HepG2 (cell line): ENCODE results near the gene TRIM67. TPM values are rescaled to one million over a fixed set of nuclear protein-coding genes. Genes with fewer than 3 reads are reported as not detected.
A peak's percentile ranks its signal among the peaks of the same experiment; 100 is the strongest.

ENCODE experiments used
- ARID2 ChIP-seq: sonication (generic); formaldehyde crosslinking; IDR thresholded peaks from 2 replicates; pipeline ENCODE4 v1.8.1; 2022; ENCODE audit warnings: mild to moderate bottlenecking, missing genetic modification reagents, borderline replicate concordance
- BORCS8-MEF2B ChIP-seq: sonication (generic); formaldehyde crosslinking; IDR thresholded peaks from 2 replicates; pipeline ENCODE4 v1.8.0; 2022; ENCODE audit warnings: mild to moderate bottlenecking, missing genetic modification reagents
- CREBL2 ChIP-seq: sonication (generic); formaldehyde crosslinking; IDR thresholded peaks from 2 replicates; pipeline ENCODE4 v1.8.1; 2023; ENCODE audit warnings: missing genetic modification reagents, mild to moderate bottlenecking, borderline replicate concordance
- FOXJ3 ChIP-seq: sonication (generic); formaldehyde crosslinking; IDR thresholded peaks from 2 replicates; pipeline ENCODE4 v1.4.0; 2020; ENCODE audit warnings: missing genetic modification reagents, mild to moderate bottlenecking, borderline replicate concordance
- GFI1 ChIP-seq: sonication (generic); formaldehyde crosslinking; IDR thresholded peaks from 2 replicates; pipeline ENCODE4 v1.5.0; 2020; ENCODE audit warnings: missing genetic modification reagents, mild to moderate bottlenecking, borderline replicate concordance
- GTF3A ChIP-seq: sonication (generic); formaldehyde crosslinking; conservative IDR thresholded peaks from 2 replicates; pipeline ENCODE4 v1.4.0; 2020; ENCODE audit warnings: mild to moderate bottlenecking, missing genetic modification reagents
- HNF4A ChIP-seq: sonication (generic); formaldehyde crosslinking; IDR thresholded peaks from 2 replicates; pipeline ENCODE4 v1.4.0; 2020; ENCODE audit warnings: missing genetic modification reagents
- KDM3A ChIP-seq: IDR thresholded peaks from 2 replicates; pipeline ENCODE4 v1.6.1; 2018; ENCODE audit warnings: low read depth, missing compliant biosample characterization
- MAZ ChIP-seq, 2 experiments: sonication (generic) in 1 of 2; formaldehyde crosslinking in 1 of 2; IDR thresholded peaks; 2 replicates each; pipeline versions ENCODE4 v1.5.0 to v1.6.1; 2012 to 2020; ENCODE audit warnings: low read depth in 2 of 2, mild to moderate bottlenecking in 2 of 2, borderline replicate concordance in 1 of 2, improper control_type of control experiment in 1 of 2, low read length in 1 of 2, missing genetic modification reagents in 1 of 2, moderate library complexity in 1 of 2
- MBD4 ChIP-seq: IDR thresholded peaks from 2 replicates; pipeline ENCODE4 v1.6.1; 2012; ENCODE audit warnings: low read length, inconsistent platforms, borderline replicate concordance
- NFATC3 ChIP-seq: sonication (generic); formaldehyde crosslinking; IDR thresholded peaks from 2 replicates; pipeline ENCODE4 v1.5.1; 2020; ENCODE audit warnings: mild to moderate bottlenecking, missing genetic modification reagents
- NFYC ChIP-seq: IDR thresholded peaks from 2 replicates; pipeline ENCODE4 v1.6.1; 2016; ENCODE audit warnings: missing genetic modification reagents, missing compliant biosample characterization
- PCBP1 ChIP-seq: fragments of 200-400 bp; formaldehyde crosslinking; IDR thresholded peaks from 2 replicates; pipeline ENCODE4 v1.6.1; 2017; ENCODE audit warnings: mild to moderate bottlenecking, low read depth, low read length, borderline replicate concordance
- REXO4 ChIP-seq: sonication (generic); formaldehyde crosslinking; IDR thresholded peaks from 2 replicates; pipeline ENCODE4 v1.8.0; 2022; ENCODE audit warnings: missing genetic modification reagents, mild to moderate bottlenecking, borderline replicate concordance
- RFX5 ChIP-seq: IDR thresholded peaks from 2 replicates; pipeline ENCODE4 v1.6.1; 2011; ENCODE audit warnings: low read depth, low read length, improper control_type of control experiment
- SNAPC5 ChIP-seq: sonication (generic); formaldehyde crosslinking; IDR thresholded peaks from 2 replicates; pipeline ENCODE4 v1.8.1; 2023; ENCODE audit warnings: mild to moderate bottlenecking, missing genetic modification reagents, borderline replicate concordance
- SRY ChIP-seq: sonication (generic); formaldehyde crosslinking; IDR thresholded peaks from 2 replicates; pipeline ENCODE4 v1.8.0; 2022; ENCODE audit warnings: mild to moderate bottlenecking, missing genetic modification reagents
- THAP11 ChIP-seq: IDR thresholded peaks from 2 replicates; pipeline ENCODE4 v1.6.1; 2016; ENCODE audit warnings: missing biosample characterization, missing genetic modification reagents
- YEATS4 ChIP-seq: sonication (generic); formaldehyde crosslinking; IDR thresholded peaks from 2 replicates; pipeline ENCODE4 v1.4.0; 2020; ENCODE audit warnings: missing genetic modification reagents, borderline replicate concordance
- ZBTB38 ChIP-seq: sonication (generic); formaldehyde crosslinking; IDR thresholded peaks from 2 replicates; pipeline ENCODE4 v1.5.1; 2020; ENCODE audit warnings: mild to moderate bottlenecking, missing genetic modification reagents
- ZFAT ChIP-seq: sonication (generic); formaldehyde crosslinking; conservative IDR thresholded peaks from 2 replicates; pipeline ENCODE4 v1.8.1; 2023; ENCODE audit warnings: missing genetic modification reagents, inconsistent platforms
- ZFY ChIP-seq: sonication (generic); formaldehyde crosslinking; IDR thresholded peaks from 2 replicates; pipeline ENCODE4 v1.4.0; 2020; ENCODE audit warnings: missing genetic modification reagents
- ZNF232 ChIP-seq: sonication (generic); formaldehyde crosslinking; IDR thresholded peaks from 2 replicates; pipeline ENCODE4 v1.4.0; 2020; ENCODE audit warnings: missing genetic modification reagents, borderline replicate concordance
- ZNF296 ChIP-seq: sonication (generic); formaldehyde crosslinking; conservative IDR thresholded peaks from 2 replicates; pipeline ENCODE4 v1.5.0; 2020; ENCODE audit warnings: mild to moderate bottlenecking, missing genetic modification reagents
- ZNF329 ChIP-seq: sonication (generic); formaldehyde crosslinking; IDR thresholded peaks from 2 replicates; pipeline ENCODE4 v1.9.0; 2021; ENCODE audit warnings: low read depth, mild to moderate bottlenecking, missing genetic modification reagents
- ZNF33B ChIP-seq: sonication (generic); formaldehyde crosslinking; IDR thresholded peaks from 2 replicates; pipeline ENCODE4 v1.5.1; 2020; ENCODE audit warnings: mild to moderate bottlenecking, missing genetic modification reagents
- ZNF543 ChIP-seq: sonication (generic); formaldehyde crosslinking; IDR thresholded peaks from 2 replicates; pipeline ENCODE4 v1.4.0; 2020; ENCODE audit warnings: mild to moderate bottlenecking, missing genetic modification reagents
- ZNF572 ChIP-seq: sonication (generic); formaldehyde crosslinking; IDR thresholded peaks from 2 replicates; pipeline ENCODE4 v1.5.1; 2020; ENCODE audit warnings: mild to moderate bottlenecking, missing genetic modification reagents
- ZNF768 ChIP-seq: sonication (generic); formaldehyde crosslinking; IDR thresholded peaks from 2 replicates; pipeline ENCODE4 v1.4.0; 2020; ENCODE audit warnings: missing genetic modification reagents
- ZSCAN29 ChIP-seq: sonication (generic); formaldehyde crosslinking; conservative IDR thresholded peaks from 2 replicates; pipeline ENCODE4 v1.4.0; 2020; ENCODE audit warnings: mild to moderate bottlenecking, missing genetic modification reagents
- ZSCAN31 ChIP-seq: sonication (generic); formaldehyde crosslinking; IDR thresholded peaks from 2 replicates; pipeline ENCODE4 v1.5.0; 2020; ENCODE audit warnings: low read depth, mild to moderate bottlenecking, missing genetic modification reagents
- polyA plus RNA-seq, 8 experiments: library from polyadenylated mRNA; depleted of rRNA in 3 of 8; stranded (reverse) in 7 of 8; unstranded in 1 of 8; fragments of >200 nt; fragmentation: Illumina TruSeq in 4 of 8; extraction: Trizol in 4 of 8; gene quantifications; 2 replicates each; pipeline versions ENCODE4 v1.2.1 to v1.2.3, GENCODE V29; 2011 to 2016; ENCODE audit warnings: low read depth in 4 of 8, missing spikeins in 1 of 8, mixed read lengths in 1 of 8; ENCODE audit not compliant: insufficient read depth in 1 of 8
- total RNA-seq, 5 experiments: library from RNA; depleted of rRNA; stranded (reverse); fragments of >200 nt; fragmentation: Illumina TruSeq; extraction: Trizol; gene quantifications; 2 replicates each; pipeline ENCODE4 v1.2.3, GENCODE V29; 2016; ENCODE audit warnings: low read depth in 1 of 5

Gene TRIM67
- total and polyA plus RNA-seq, 2 of the 13 experiments (the other 11 are each of a cell fraction or from before 2014, with no cell fraction given) = not detected

- TF ChIP-seq REXO4 (CRISPR knock-in tag) = no peak
- TF ChIP-seq SRY (CRISPR knock-in tag) = no peak
- TF ChIP-seq FOXJ3 = peak; percentile 42; the same call in 1 of the 2 replicates
- TF ChIP-seq MBD4 = no peak
- TF ChIP-seq NFYC = 0 out of 2 replicates have a peak, but pooled peaks have one; percentile 15
- TF ChIP-seq ZNF768 (CRISPR knock-in tag) = 0 out of 2 replicates have a peak, but pooled peaks have one; percentile 5
- 0 out of 2 replicates have a peak, but pooled peaks have one; percentile 15 for TF ChIP-seq HNF4A
- TF ChIP-seq SNAPC5 (CRISPR knock-in tag) = no peak
- TF ChIP-seq ZNF296 (CRISPR knock-in tag) = no peak
- no peak for TF ChIP-seq RFX5
- TF ChIP-seq BORCS8-MEF2B (CRISPR knock-in tag) = 0 out of 2 replicates have a peak, but pooled peaks have one; percentile 55
- TF ChIP-seq THAP11 (CRISPR knock-in tag) = peak; percentile 63
- TF ChIP-seq KDM3A (CRISPR knock-in tag) = peak; percentile 63; the same call in 1 of the 2 replicates
- TF ChIP-seq ZNF572 = peak; percentile 38; the same call in 1 of the 2 replicates
- no peak for TF ChIP-seq ZSCAN29 (CRISPR knock-in tag)
- TF ChIP-seq ZSCAN31 (CRISPR knock-in tag) = 0 out of 2 replicates have a peak, but pooled peaks have one; percentile 43
- 0 out of 2 replicates have a peak, but pooled peaks have one; percentile 30 for TF ChIP-seq ZNF329 (CRISPR knock-in tag)
- no peak for TF ChIP-seq ARID2 (CRISPR knock-in tag)
- no peak for TF ChIP-seq GTF3A (CRISPR knock-in tag)
- no peak for TF ChIP-seq GFI1 (CRISPR knock-in tag)
- TF ChIP-seq YEATS4 (CRISPR knock-in tag) = peak; percentile 18; the same call in 1 of the 2 replicates
- TF ChIP-seq ZNF543 (CRISPR knock-in tag) = 0 out of 2 replicates have a peak, but pooled peaks have one; percentile 27
- TF ChIP-seq ZFY (CRISPR knock-in tag) = peak; percentile 39; the same call in 1 of the 2 replicates
- 0 out of 2 replicates have a peak, but pooled peaks have one; percentile 32 for TF ChIP-seq ZNF33B (CRISPR knock-in tag)
- no peak for TF ChIP-seq ZFAT (CRISPR knock-in tag)
- no peak for TF ChIP-seq ZNF232 (CRISPR knock-in tag)
- TF ChIP-seq MAZ (IDR thresholded peaks at IDR 0.05; ENCODE audit: borderline replicate concordance, low read depth, low read length) = no peak
- peak; percentile 38; the same call in 1 of the 2 replicates for TF ChIP-seq MAZ (CRISPR knock-in tag; IDR thresholded peaks at IDR 0.05; ENCODE audit: low read depth)
- no peak for TF ChIP-seq CREBL2 (CRISPR knock-in tag)
- TF ChIP-seq PCBP1 = no peak
- TF ChIP-seq ZBTB38 (CRISPR knock-in tag) = peak; percentile 77
- peak; percentile 56; the same call in 1 of the 2 replicates for TF ChIP-seq NFATC3 (CRISPR knock-in tag)
Observed at GRCh38 chr1:231211005-231211857, 49.4 kb downstream of the TRIM67 start (continued).
